NCI-H146 treated with DMSO at 0.1 percent for 48 hours (cell line): Measurements from ENCODE around the gene MYL2.

ENCODE experiments used
- DNase-seq: peaks from one replicate; lab custom pipeline; 2025; ENCODE audit not compliant: unreplicated experiment; lab: John Stamatoyannopoulos, UW

Gene MYL2

DNA sequence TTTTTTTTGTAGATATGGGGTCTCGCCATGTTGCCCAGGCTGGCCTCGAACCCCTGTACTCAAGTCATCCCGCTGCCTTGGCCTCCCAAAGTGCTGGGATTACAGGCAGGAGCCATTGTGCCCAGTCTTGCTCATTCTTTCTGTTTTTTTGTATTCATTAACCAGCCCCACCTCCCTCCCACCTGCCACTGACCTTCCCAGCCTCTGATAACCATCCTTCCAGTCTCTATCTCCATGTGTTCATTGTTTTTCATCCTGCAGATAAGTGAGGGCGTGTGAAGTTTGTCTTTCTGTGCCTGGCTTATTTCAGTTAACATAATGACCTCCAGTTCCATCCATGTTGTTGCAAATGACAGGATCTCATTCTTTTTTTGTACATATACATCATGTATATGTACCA lies 19.0 kb downstream of the MYL2 start:
- no peak for DNase-seq

DNA sequence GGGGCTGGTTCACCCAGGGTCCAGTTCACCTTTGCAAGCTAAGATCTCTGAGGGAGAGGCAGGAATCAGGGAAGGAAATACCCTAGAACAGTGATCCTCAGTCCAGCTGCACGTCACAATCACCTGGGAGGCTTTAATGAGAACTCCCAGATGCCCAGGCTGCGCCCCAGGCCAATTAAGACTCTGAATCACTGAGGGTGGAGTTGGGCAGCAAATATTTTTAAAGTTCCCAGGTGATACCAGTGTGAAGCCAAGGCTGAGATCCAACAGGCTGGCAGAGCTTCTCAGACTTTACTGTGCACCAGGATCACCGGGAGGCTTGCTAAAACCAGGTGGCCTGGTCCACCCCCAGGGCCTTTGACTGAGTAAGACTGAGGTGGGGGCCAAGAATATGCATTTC lies 23.8 kb downstream of the MYL2 start:
- no peak for DNase-seq

DNA sequence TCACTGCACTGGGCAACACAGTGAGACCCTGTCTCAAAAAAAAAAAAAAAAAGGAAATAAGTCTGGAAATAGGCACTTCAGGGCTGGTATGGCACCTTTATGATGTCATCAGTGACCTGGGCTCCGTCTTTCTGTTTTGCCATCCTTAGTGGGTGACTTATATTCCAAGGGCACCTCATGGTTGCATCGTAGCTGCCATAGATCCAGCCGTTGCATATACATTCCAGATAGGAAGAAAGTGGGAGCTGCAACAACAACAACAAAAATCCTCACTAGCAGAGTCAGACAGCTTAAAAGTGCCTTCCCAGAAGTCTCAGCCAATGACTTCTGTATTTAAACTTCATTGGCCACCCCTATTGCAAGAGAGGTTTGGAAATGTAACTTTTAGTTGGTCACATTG lies 26.4 kb downstream of the MYL2 start:
- no peak for DNase-seq

DNA sequence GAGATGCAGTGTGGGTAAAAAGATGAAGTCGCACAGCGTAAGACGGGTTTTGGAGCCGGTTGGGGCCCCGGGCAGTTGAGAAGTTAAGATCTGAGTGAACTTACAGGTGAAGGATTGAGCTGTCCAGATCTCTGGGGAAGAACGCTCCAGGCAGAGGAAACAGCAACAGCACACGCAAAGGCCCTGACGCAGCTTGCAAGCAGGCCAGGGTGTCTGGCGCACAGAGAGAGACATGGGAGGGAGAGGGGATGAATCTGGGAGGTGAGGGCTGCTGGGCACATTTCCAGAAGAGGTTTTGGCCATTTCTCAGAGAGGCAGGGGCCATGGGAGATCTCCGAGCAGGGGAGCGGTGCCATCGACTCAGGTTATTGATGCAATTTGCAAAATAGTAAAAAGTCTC lies 31.0 kb downstream of the MYL2 start:
- no peak for DNase-seq

DNA sequence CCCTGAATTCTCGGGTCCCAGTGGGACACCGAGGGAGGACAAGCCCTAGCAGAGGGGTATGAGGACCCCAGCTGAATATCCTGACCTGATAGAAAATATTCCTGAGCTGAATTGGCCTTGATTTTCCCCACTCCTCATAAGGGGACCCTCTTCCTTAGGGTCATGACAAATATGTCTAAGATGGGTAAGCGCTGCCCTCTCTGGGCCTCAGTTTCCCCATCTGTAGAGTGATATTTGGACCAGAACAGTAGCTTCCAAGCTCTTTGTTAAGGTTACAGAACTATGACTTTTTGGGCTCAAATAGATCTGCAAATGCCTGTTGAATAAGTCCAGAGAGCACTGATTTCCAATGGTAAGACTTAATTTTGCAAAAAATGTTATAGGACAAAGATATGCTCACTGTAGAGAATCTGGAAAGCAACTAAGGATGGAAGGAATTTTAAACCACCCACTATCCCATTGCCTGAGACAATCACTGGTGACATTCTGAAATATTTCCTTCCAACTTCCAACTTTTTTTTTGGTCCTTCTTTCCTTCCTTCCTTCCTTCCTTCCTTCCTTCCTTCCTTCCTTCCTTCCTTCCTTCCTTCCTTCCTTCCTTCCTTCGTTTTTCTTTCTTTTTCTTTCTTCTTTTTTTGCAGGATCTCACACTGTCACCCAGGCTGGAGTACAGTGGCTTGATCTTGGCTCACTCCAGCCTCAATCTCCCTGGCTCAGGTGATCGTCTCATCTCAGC lies 32.0 kb downstream of the MYL2 start:
- no peak for DNase-seq

DNA sequence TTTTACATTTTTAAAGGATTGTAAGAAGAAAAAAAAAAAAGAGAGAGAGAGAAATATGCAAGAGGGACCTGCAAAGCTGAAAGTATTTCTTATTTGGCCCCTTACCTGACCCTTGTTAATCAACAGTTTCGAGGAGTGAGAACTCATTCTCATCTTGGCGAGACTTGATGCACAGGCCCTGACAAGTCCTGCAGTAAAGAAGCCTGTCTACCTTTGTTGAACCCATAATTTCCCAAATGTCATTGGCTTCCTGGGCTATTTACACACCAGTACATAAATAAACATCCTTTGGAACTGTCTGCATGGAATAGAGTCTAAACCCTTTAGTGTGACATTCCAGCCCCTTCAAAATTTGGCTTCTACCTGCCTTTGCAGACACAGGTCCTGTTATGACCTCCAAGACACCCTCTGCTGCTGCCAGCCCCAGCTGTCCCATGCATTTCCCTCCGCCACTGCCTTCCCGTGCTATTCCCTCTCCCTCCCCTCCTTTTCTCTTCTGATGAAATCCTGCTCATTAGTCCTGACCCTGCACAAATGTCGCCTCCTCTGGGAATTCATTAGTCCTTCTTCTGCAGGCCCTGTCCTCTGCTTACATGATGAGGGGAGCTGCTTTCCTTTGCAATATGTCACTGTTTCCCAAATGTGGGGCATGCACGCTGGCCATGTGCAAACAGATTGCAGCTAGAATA lies 35.1 kb downstream of the MYL2 start:
- DNase-seq, result no peak

DNA sequence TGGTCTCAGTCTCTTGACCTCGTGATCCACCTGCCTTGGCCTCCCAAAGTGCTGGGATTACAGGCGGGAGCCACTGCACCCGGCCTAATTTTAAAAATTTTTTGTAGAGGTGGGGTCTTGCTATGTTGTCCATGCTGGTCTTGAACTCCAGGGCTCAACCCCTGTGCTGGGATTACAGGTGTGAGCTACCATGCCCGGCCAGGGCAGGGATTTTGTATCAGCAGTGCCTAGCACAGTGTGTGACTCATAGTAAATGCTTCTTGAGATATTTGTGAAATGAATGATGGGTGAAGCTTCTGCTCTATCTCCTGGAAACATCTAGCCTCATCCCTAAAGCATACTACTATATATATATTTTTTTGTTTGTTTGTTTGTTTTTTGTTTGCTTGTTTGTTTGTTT lies 37.1 kb downstream of the MYL2 start:
- no peak for DNase-seq

DNA sequence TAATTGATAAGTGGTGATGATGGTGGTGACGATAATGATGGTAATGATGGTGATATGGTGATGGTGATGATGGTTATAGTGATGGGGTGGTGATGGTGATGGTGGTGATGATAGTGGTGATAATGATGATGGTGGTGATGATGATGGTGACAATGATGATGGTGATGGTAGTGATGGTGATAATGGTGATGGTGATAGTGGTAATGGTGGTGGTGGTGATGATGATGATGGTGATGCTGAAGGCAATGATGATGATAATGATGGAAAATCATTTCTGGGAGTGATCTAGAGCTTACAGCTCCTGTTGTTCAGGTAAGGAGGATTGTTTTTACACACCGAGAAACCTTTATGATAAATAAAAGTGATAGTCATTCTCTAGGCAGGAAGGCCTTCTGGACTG lies 39.7 kb downstream of the MYL2 start:
- DNase-seq, result no peak

DNA sequence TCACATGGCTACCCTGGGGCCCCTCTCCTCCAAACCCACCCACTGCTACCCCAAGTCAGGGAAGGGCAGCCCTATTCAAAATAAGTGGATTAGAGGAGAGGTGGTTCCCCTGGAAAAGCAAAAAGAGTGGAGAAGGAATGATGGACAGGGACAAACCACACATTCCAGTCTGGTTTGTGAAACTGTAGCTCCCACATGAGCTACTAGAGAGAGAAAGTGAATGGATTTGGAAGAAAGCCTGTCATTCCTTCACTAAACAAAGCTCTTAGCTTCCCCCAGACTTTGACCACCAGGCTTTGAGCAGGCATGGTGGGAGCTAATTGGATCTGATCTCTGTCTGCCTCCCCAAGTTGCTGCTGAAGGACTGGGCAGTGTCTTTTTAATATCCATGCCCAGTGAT lies 45.6 kb downstream of the MYL2 start:
- no peak for DNase-seq

DNA sequence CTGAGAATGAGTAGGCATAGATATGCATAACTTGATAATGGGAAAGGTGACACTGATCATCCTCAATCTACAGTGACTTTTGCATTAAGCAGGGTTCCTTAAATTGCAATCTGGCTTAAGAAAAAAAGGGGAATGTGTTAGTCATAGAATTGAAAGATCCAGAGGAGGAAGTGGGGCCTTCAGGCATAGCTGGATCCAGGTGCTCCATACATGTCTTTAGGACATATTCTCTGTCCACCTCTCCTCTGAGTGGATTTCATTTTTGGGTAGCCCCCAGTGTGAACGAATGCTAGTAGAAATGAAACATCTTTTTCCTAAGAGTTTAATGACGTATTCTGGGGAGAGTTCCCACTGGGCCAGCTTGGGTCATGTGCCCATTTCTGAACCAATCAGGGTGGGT lies 46.0 kb downstream of the MYL2 start:
- no peak for DNase-seq

DNA sequence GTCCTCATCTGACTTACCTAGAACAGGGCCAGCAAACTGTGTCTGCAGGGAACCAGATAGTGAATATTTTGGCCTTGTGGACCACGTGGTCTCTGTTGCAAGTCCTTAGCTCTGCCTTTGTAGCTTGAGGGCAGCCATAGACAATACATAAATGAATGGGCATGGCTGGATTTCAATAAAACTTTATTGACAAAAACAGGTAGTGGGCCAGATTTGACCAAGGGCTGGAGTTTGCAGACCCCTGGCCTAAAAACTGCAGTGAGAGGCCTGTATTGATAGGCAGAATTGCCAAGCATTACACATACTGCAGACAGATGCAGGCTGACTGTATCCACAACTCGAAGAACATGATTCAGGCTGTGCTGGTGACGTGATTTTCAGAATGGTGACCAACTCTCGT lies 48.3 kb downstream of the MYL2 start:
- no peak for DNase-seq

DNA sequence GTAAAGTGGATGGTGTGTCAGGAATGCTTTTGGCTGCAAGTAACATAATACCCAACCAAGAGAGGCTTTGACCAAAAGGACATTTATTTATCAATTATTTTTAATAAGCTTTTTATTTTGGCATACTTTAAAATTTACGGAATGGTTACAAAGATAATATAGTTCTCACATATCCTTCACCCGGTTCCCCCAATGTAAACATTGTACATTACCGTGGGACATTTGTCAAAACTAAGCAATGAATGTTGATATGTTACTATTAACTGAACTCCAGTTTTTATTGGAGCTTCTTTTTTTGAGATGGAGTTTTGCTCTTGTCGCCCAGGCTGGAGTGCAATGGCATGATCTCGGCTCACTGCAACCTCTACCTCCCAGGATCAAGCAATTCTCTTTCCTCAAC lies 50.6 kb downstream of the MYL2 start:
- no peak for DNase-seq

DNA sequence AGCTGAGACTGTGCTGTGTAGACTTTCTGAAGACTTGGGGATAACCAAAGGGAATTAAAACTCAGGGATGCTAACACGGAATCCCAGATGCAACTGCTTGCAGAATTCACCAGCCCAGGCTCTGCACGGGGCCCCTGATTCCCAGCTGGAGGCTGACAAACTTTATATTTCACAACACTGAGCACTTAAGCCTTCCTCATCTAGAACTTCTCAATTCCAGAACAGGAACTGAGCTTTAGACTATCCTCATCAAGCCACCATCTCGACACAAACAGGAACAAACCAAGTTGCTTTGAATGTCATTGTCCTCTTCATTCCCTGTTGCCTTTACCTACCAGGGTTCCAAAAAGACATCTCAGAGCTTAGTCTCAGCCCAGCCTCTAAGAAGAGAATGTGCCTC lies 51.4 kb downstream of the MYL2 start:
- no peak for DNase-seq

DNA sequence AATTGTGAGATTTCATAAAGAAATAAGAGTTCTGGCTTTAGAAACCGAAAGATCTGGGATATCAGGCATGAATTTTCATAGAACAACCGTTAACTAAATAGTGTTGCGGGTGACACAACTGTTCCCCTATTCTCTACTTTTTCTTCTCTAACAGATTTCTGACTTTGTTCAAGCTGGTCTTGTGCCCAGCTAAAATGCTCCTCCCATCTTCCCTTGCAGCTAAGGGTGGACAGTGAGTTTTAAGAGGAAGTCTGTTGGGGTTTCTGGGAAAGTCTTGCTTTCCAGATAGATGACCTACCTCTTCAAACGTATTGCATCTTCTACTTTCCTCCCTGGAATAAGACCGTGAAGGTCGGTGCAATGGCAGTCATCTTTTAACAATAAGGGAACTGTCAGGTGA lies 54.9 kb downstream of the MYL2 start:
- DNase-seq, result no peak

DNA sequence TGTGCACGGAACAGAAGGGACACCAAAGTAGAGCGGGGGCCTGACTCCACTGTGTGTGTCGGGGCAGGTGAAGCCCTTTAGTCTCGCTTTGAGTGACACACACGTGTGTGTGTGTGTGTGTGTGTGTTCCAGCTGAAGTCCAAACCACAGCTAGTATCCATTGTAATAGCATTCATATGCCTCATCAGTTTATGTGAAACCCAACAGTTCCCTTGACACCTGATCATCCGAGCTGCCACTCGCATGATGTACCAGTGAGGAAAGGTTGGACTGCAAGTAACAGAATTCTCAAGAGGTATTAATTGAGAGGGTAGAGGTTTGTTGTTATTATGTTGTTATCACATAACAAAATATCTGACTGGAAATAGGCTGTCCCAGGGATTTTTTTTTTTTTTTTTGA lies 57.2 kb downstream of the MYL2 start:
- DNase-seq, result no peak

DNA sequence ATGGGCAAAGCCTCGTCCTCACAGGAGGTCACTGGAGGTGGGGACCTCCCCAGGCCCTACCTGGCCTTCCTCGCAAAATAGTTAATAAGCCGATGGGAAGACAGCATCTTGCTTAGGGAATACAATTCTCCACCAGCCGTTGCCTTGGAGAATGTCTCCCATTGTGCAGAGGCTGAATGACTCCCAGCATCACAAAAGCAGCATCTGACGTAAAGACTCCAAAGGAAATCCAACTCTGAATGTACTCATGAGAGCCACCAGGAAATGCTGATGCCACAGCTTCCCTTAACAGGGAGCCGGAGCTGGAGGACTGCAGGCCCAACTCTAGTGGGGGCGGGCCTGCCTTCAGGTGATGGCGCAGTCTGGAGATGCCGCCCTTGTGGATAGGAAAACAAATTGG lies 58.0 kb downstream of the MYL2 start:
- DNase-seq, result no peak

DNA sequence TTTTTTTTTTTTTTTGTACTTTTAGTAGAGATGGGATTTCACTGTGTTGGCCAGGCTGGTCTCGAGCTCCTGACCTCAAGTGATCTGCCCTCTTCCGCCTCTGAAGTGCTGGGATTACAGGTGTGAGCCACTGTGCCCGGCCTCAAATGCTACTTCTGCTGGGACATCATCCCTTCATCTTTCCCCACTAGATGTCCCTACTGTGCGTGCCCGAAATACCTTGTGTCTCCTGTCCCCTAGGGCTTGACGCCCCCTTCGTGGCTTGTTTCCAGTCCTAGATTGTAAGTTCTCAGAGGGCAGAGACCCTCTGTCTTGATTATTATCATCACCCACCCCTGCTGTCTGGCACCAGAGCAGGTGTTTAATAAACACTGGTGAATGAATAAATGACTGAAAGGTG lies 58.6 kb downstream of the MYL2 start:
- DNase-seq, result no peak
